Suprapubic skin (tissue), 4 donors: ENCODE results near the gene ZNF146.

Experiments
- CTCF ChIP-seq, 2 donors: fragments of 200-600 bp in 1 of 2; fragments of 450-650 bp in 1 of 2; sonication (generic) in 1 of 2; IDR thresholded peaks; one replicate each; pipeline ENCODE4 v1.5.1; 2016 to 2019; ENCODE audit warnings: antibody characterized with exemption in 2 of 2, mild to moderate bottlenecking in 1 of 2, moderate library complexity in 1 of 2
- EP300 ChIP-seq: sonication (generic); formaldehyde crosslinking; IDR thresholded peaks from one replicate; pipeline ENCODE4 v1.6.1; 2017; ENCODE audit warnings: antibody characterized with exemption
- POLR2AphosphoS5 ChIP-seq, 3 donors: sonication (generic); formaldehyde crosslinking; IDR thresholded peaks; one replicate each; pipeline ENCODE4 v1.6.1; 2017; ENCODE audit warnings: antibody characterized with exemption in 3 of 3

DNA sequence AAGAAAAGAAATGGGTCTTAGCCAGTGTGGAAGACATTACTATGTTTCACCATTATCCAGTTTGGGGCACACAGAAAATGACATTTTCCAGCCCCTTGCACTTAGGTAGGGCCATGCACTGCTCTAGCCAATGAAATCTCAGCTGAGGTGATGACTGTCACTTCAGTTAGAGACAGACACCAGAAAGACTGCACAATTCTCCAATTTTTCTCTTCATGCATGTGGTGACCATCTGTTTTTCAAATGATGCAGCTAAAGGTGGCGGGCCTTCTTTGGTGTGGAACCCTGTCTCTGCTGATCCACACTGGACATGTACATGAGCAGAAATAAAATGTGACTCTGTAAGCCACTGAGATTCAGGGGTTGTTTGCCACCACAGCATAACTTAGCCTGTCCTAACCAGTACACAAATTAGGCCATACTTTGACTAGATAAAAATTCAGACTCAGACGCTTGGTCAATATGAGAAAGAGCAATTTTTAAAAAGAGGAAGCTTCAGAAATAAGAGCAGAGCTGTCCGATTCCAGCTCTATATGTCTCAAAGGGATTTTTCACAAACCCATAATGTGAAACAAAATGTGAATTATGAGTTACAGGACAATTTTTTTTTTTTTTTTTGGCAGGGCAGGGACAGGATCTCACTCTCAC is 7.2 kb upstream of the ZNF146 start:
- no peak for TF ChIP-seq EP300
- no peak for TF ChIP-seq CTCF (IDR thresholded peaks at IDR 0.05)
- TF ChIP-seq POLR2AphosphoS5 (IDR thresholded peaks at IDR 0.05), result no peak
